HG03521 (cell line): ENCODE measurements around the gene CAPZB.

Source experiments
- ATAC-seq: cut with Tn5 transposase; IDR thresholded peaks from one replicate; pipeline ENCODE4 v1.9.1; 2021; ENCODE audit warnings: mild to moderate bottlenecking, moderate library complexity; ENCODE audit not compliant: unreplicated experiment

CAPZB gene

GRCh38 chr1:19410393-19410792, 74.9 kb downstream of the CAPZB start:
- ATAC-seq: no peak

GRCh38 chr1:19409477-19410341, 75.6 kb downstream of the CAPZB start:
- no peak for ATAC-seq

- ATAC-seq: no peak
Measured at GRCh38 chr1:19407494-19408096, 77.7 kb downstream of the CAPZB start.

GRCh38 chr1:19406680-19407079, 78.7 kb downstream of the CAPZB start:
- ATAC-seq: no peak

- ATAC-seq: no peak
Measured at GRCh38 chr1:19405761-19406487, 79.4 kb downstream of the CAPZB start.

GRCh38 chr1:19405195-19405760, 80.1 kb downstream of the CAPZB start:
- ATAC-seq: no peak

GRCh38 chr1:19404748-19405147, 80.6 kb downstream of the CAPZB start:
- no peak for ATAC-seq

GRCh38 chr1:19403256-19403655, 82.1 kb downstream of the CAPZB start:
- no peak for ATAC-seq

- no peak for ATAC-seq
Measured at GRCh38 chr1:19402031-19402813, 83.1 kb downstream of the CAPZB start.

- ATAC-seq: no peak
Measured at GRCh38 chr1:19401535-19401889, 83.8 kb downstream of the CAPZB start.

- no peak for ATAC-seq
Measured at GRCh38 chr1:19400875-19401534, 84.3 kb downstream of the CAPZB start.

- ATAC-seq: no peak
Measured at GRCh38 chr1:19400192-19400611, 85.1 kb downstream of the CAPZB start.

- ATAC-seq: no peak
Measured at GRCh38 chr1:19398309-19398760, 87.0 kb downstream of the CAPZB start.

- no peak for ATAC-seq
Measured at GRCh38 chr1:19397217-19397945, 88.0 kb downstream of the CAPZB start.

GRCh38 chr1:19396280-19396679, 89.1 kb downstream of the CAPZB start:
- ATAC-seq: no peak

- ATAC-seq: no peak
Measured at GRCh38 chr1:19395678-19396192, 89.6 kb downstream of the CAPZB start.

GRCh38 chr1:19393046-19393445, 92.3 kb downstream of the CAPZB start:
- no peak for ATAC-seq

- ATAC-seq: no peak
Measured at GRCh38 chr1:19392221-19392620, 93.1 kb downstream of the CAPZB start.

- ATAC-seq: no peak
Measured at GRCh38 chr1:19391596-19391981, 93.8 kb downstream of the CAPZB start.
